Fibroblast of pulmonary artery (primary cell): ENCODE results near the gene FUS.
"Not testable (repeated sequence)": the region's sequence is repeated elsewhere in the genome, so short reads cannot be mapped to it uniquely, and the experiment has no call there.

Experiments used
- DNase-seq: peaks from one replicate; pipeline ENCODE4 v3.0.0-alpha.2; 2010; ENCODE audit warnings: low read depth
- H3K4me3 ChIP-seq: replicated peaks from 2 replicates; pipeline ENCODE4 v1.5.1; 2011; ENCODE audit warnings: low read depth, mild to moderate bottlenecking, control low read depth, low read length, moderate library complexity
- TF ChIP-seq, protein P1 (sequence below): IDR thresholded peaks from 2 replicates; pipeline ENCODE4 v1.5.1; 2011; ENCODE audit warnings: mild to moderate bottlenecking, control low read depth, low read length, inconsistent platforms; ENCODE audit errors: missing control alignments

The FUS gene

GRCh38 chr16:31192856-31193642 is 13.1 kb downstream of the FUS start:
- H3K4me3 ChIP-seq = no peak overlapping the region
- no peak for DNase-seq
- TF ChIP-seq, protein P1, sequence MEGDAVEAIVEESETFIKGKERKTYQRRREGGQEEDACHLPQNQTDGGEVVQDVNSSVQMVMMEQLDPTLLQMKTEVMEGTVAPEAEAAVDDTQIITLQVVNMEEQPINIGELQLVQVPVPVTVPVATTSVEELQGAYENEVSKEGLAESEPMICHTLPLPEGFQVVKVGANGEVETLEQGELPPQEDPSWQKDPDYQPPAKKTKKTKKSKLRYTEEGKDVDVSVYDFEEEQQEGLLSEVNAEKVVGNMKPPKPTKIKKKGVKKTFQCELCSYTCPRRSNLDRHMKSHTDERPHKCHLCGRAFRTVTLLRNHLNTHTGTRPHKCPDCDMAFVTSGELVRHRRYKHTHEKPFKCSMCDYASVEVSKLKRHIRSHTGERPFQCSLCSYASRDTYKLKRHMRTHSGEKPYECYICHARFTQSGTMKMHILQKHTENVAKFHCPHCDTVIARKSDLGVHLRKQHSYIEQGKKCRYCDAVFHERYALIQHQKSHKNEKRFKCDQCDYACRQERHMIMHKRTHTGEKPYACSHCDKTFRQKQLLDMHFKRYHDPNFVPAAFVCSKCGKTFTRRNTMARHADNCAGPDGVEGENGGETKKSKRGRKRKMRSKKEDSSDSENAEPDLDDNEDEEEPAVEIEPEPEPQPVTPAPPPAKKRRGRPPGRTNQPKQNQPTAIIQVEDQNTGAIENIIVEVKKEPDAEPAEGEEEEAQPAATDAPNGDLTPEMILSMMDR = no peak

GRCh38 chr16:31193874-31194273 is 13.9 kb downstream of the FUS start:
- TF ChIP-seq, protein P1 = no peak
- no peak for DNase-seq
- H3K4me3 ChIP-seq = no peak overlapping the region

DNA sequence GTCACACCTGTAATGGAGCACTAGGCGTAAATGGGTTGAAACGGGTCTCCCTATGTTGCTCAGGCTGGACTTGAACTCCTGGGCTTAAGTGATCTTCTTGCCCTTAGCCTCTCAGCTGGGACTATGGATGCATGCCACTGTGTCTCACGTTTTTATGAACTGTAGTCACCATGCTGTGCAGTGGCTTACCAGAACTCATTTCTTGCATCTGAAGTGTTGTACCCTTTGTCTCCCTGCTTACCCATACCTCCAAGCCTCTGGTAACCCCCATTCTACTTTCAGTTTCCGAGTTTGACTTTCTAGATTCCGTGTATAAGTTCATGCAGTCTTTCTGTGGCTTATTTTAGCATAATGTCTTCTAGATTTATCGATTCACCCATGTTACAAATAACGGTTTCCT is 15.0 kb downstream of the FUS start:
- TF ChIP-seq, protein P1 = no peak
- no peak overlapping the region for H3K4me3 ChIP-seq
- DNase-seq = no peak

DNA sequence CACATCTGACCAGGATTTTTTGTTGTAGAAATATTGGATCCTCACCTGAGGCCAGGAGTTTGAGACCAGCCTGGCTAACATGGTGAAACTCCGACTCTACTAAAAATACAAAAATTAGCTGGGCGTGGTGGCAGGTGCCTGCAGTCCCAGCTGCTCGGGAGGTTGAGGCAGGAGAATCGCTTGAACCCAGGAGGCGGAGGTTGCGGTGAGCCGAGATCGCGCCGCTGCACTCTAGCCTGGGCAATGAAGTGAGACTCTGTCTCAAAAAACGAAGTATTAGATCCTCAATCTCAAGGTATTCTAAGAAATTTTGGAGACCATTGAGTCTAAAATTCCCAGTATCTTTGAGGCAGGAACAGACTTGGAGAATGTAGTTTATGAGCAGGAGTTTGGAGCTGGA is 15.9 kb downstream of the FUS start:
- H3K4me3 ChIP-seq = not testable (repeated sequence)

DNA sequence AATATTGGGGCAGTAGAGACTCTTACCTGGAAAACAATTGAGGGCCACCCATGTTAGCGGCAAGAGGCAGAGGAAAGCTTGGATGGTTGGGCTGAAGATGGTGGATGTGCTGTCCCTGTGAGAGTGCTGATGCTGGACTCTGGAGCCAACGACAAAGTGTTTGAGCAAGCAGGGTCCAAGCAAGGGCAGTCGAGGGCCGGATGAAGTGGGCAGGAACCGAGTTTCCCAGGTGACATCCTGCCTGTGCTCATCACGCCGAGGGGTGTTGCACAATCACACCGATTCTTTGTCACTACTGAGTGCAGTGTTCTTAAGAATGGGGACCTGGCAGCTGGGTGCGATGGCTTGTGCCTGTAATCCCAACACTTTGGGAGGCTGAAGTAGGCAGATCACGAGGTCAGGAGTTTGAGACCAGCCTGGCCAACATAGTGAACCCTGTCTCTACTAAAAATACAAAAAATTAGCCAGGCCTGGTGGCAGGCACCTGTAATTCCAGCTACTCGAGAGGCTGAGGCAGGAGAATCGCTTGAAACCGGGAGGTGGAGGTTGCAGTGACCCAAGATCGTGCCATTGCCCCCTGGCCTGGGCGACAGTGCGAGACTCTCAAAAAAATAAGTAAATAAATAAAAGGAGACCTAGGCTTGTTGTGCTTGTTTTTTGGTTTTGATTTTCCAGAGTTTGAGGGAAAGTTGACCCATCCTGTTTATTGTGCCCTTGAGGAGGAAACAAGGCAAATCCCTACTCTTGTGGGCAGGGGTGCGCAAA is 16.6 kb downstream of the FUS start:
- H3K4me3 ChIP-seq = no peak overlapping the region
- no peak for DNase-seq
- TF ChIP-seq, protein P1 = no peak

More for the DNA sequence above, 15.9 kb downstream of the FUS start:
- DNase-seq = not testable (repeated sequence)

GRCh38 chr16:31198207-31198882 is 18.4 kb downstream of the FUS start:
- TF ChIP-seq, protein P1 = no peak
- DNase-seq = no peak
- H3K4me3 ChIP-seq = no peak overlapping the region

DNA sequence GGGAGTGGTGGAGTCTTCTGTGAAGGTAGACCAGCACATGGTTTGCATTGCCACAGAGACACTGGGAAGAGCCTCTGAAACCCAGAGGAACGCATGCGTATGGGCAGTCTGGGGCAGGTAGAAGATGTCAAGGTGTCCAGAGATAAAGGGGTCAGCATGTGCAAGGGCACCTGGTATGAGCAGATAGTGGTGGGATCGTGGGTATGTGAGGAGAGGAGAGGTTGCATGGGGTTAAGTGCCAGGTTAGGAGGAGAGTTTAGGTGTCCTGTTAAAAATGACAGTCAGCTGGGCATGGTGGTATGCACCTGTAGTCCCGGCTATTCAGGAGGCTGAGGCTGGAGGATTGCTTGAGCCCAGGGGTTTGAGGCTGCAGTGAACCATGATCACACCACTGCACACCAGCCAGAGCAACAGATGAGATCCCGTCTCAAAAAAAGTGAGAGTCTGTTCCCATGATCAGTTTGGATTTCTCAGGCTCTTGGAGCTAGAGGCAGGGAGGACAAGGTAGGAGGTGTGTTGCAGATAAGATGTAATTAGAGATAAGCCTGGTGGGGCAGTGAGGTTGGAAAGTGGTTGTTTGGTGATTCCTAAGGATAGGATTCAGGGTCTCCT is 19.6 kb downstream of the FUS start:
- no peak overlapping the region for H3K4me3 ChIP-seq
- DNase-seq = no peak
- TF ChIP-seq, protein P1 = no peak

GRCh38 chr16:31200111-31200510 is 20.2 kb downstream of the FUS start:
- DNase-seq, H3K4me3 ChIP-seq: not testable (repeated sequence)
